Endothelial cell of umbilical vein (primary cell): Measurements from ENCODE around the gene ARHGAP15.

Experiments
- EZH2 ChIP-seq: IDR thresholded peaks from 2 replicates; pipeline ENCODE4 v1.6.1; 2012; ENCODE audit warnings: borderline replicate concordance, low read depth, mild to moderate bottlenecking, moderate library complexity, low read length, inconsistent platforms; ENCODE audit not compliant: severe bottlenecking
- GATA2 ChIP-seq: IDR thresholded peaks from 2 replicates; pipeline ENCODE4 v1.7.0; 2011; ENCODE audit warnings: low read depth, mild to moderate bottlenecking, moderate library complexity, mixed read lengths, low read length; ENCODE audit not compliant: insufficient read length, insufficient read depth
- POLR2A ChIP-seq: IDR thresholded peaks from 2 replicates; pipeline ENCODE4 v1.6.1; 2012; ENCODE audit warnings: low read depth, mild to moderate bottlenecking, control low read depth, low read length
- POLR2AphosphoS5 ChIP-seq: IDR thresholded peaks from 2 replicates; pipeline ENCODE4 v1.6.1; 2012; ENCODE audit warnings: low read depth, mild to moderate bottlenecking, control low read depth, low read length, moderate library complexity; ENCODE audit not compliant: insufficient read depth
- TF ChIP-seq, protein P1 (sequence below), 2 donors: IDR thresholded peaks; 1 replicate in 1 of 2; 2 replicates in 1 of 2; pipeline ENCODE4 v1.5.1; 2011; ENCODE audit warnings: low read length in 2 of 2, mild to moderate bottlenecking in 2 of 2, moderate library complexity in 2 of 2, control low read depth in 1 of 2, inconsistent platforms in 1 of 2, low read depth in 1 of 2; ENCODE audit not compliant: insufficient read depth in 1 of 2; ENCODE audit errors: extremely low read depth in 1 of 2
- TF ChIP-seq, protein P2 (sequence below): IDR thresholded peaks from 2 replicates; pipeline ENCODE4 v1.6.1; 2011; ENCODE audit not compliant: insufficient read depth, insufficient read length

DNA sequence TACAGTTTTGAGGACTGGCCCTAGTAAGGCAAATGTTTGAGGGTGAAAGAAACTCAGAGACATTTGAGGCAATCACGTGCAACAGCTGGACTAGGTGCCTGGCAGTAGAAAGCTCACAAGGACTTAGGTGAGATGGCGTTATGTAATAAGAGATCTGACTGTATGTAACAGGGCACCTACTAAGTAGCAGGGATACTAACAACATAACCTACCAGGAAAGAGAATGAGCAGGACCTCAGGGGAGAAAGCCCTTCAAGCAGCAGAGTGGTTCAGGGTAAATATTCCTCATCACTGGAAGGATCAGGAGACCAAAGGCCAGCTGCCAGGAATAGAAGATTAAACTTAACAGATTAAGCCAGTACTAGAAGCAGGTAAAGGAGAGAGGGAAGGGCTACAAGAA lies 53.4 kb downstream of the ARHGAP15 start:
- TF ChIP-seq, protein P1, sequence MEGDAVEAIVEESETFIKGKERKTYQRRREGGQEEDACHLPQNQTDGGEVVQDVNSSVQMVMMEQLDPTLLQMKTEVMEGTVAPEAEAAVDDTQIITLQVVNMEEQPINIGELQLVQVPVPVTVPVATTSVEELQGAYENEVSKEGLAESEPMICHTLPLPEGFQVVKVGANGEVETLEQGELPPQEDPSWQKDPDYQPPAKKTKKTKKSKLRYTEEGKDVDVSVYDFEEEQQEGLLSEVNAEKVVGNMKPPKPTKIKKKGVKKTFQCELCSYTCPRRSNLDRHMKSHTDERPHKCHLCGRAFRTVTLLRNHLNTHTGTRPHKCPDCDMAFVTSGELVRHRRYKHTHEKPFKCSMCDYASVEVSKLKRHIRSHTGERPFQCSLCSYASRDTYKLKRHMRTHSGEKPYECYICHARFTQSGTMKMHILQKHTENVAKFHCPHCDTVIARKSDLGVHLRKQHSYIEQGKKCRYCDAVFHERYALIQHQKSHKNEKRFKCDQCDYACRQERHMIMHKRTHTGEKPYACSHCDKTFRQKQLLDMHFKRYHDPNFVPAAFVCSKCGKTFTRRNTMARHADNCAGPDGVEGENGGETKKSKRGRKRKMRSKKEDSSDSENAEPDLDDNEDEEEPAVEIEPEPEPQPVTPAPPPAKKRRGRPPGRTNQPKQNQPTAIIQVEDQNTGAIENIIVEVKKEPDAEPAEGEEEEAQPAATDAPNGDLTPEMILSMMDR (IDR thresholded peaks at IDR 0.05; ENCODE audit: extremely low read depth in 1 of 2, insufficient read depth in 1 of 2, low read depth in 1 of 2, low read length in 2 of 2) = no peak
- TF ChIP-seq POLR2A = no peak
- TF ChIP-seq, protein P2, sequence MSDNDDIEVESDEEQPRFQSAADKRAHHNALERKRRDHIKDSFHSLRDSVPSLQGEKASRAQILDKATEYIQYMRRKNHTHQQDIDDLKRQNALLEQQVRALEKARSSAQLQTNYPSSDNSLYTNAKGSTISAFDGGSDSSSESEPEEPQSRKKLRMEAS = no peak
- TF ChIP-seq POLR2AphosphoS5 = no peak
- no peak for TF ChIP-seq EZH2
- TF ChIP-seq GATA2 = no peak
